Stimulated activated CD8-positive, alpha-beta memory T cell treated with anti-CD3 and anti-CD28 coated beads, Interleukin-12 subunit alpha, Interleukin-12 subunit beta, amount 100 ng/mL, for 1 hour (primary cell): Measurements from ENCODE around the gene CBY2.

Source experiments
- DNase-seq: peaks from one replicate; pipeline ENCODE4 v3.0.0-alpha.2; 2020; ENCODE audit warnings: low read depth

Gene CBY2

GRCh38 chr13:45700971-45701900 is 884 bp upstream of the CBY2 start:
- no peak for DNase-seq

- no peak for DNase-seq
These were observed 810 bp downstream of the CBY2 start for GRCh38 chr13:45702869-45703391.

- no peak for DNase-seq
These were observed 2.2 kb downstream of the CBY2 start for GRCh38 chr13:45704211-45704739.

- DNase-seq = no peak
These were observed 3.0 kb downstream of the CBY2 start for GRCh38 chr13:45704854-45705695.

GRCh38 chr13:45705918-45706317 is 3.8 kb downstream of the CBY2 start:
- no peak for DNase-seq

GRCh38 chr13:45707516-45708100 is 5.5 kb downstream of the CBY2 start:
- no peak for DNase-seq

- no peak for DNase-seq
These were observed 9.8 kb downstream of the CBY2 start for GRCh38 chr13:45711951-45712350.

- no peak for DNase-seq
These were observed 11.1 kb downstream of the CBY2 start for GRCh38 chr13:45713106-45713690.

GRCh38 chr13:45713721-45714120 is 11.6 kb downstream of the CBY2 start:
- DNase-seq = no peak

GRCh38 chr13:45714170-45714569 is 12.1 kb downstream of the CBY2 start:
- no peak for DNase-seq

- no peak for DNase-seq
These were observed 13.2 kb downstream of the CBY2 start for GRCh38 chr13:45715351-45715750.

- DNase-seq = no peak
These were observed 15.2 kb downstream of the CBY2 start for GRCh38 chr13:45717349-45717748.

GRCh38 chr13:45718063-45718462 is 15.9 kb downstream of the CBY2 start:
- no peak for DNase-seq

- no peak for DNase-seq
These were observed 16.9 kb downstream of the CBY2 start for GRCh38 chr13:45718992-45719391.

- DNase-seq = no peak
These were observed 19.1 kb downstream of the CBY2 start for GRCh38 chr13:45721203-45721731.

GRCh38 chr13:45723798-45724197 is 21.7 kb downstream of the CBY2 start:
- no peak for DNase-seq

GRCh38 chr13:45728759-45729158 is 26.6 kb downstream of the CBY2 start:
- no peak for DNase-seq

GRCh38 chr13:45731455-45731854 is 29.3 kb downstream of the CBY2 start:
- DNase-seq = no peak

GRCh38 chr13:45732916-45733315 is 30.8 kb downstream of the CBY2 start:
- DNase-seq = no peak

- no peak for DNase-seq
These were observed 31.2 kb downstream of the CBY2 start for GRCh38 chr13:45733361-45733760.

- no peak for DNase-seq
These were observed 35.5 kb downstream of the CBY2 start for GRCh38 chr13:45737571-45738017.
